HCEC 1CT (cell line): ENCODE measurements around the gene NLRP14.

Experiments used
- DNase-seq: peaks from one replicate; pipeline ENCODE4 v3.0.0-alpha.2; 2017

The NLRP14 gene

GRCh38 chr11:7060868-7061267, 40.6 kb downstream of the NLRP14 start:
- DNase-seq: peak; percentile 92

DNA sequence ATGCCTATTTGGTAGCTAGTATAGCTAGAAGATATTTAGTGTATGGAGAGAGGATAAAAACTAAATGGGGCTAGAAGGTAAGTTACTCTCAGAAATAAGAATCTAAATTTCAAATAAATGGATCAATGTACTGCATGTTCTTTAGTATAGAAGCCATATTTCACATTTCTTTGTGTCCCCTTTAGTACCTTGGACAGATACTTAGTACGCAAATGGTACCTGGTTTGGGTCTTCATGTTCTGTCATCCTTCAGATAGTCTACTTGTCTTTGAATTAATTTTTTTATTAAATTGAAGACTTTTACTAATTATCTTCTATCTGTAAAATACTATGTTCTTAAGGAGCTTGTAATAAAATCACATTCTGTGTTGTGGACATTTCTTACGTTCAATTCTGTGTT, 42.3 kb downstream of the NLRP14 start:
- no peak for DNase-seq

- no peak for DNase-seq
Observed at GRCh38 chr11:7072401-7073028, 52.2 kb downstream of the NLRP14 start.

- DNase-seq: no peak
Observed at GRCh38 chr11:7077101-7077500, 56.8 kb downstream of the NLRP14 start.

GRCh38 chr11:7079545-7080135, 59.4 kb downstream of the NLRP14 start:
- DNase-seq: no peak

DNA sequence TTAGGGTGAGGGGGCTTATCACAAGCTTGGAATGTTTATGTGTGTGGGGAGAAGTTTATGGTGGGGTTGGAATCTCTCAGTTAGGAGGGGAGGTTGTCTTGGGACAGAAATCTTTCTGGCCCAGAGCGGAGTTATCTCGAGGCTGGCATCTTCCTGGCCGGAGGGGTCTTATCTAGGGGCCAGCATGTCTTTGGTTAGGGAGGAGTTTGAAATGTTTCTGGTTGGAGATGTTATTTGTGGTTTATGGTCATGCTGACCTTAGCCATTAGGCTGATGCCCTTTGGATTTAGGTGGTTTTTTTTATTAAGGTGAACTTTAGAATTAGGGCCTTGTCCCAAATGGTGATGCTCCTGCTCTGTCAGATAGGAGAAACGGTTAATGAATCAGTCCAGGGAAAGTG, 60.6 kb downstream of the NLRP14 start:
- no peak for DNase-seq

GRCh38 chr11:7081441-7081840, 61.2 kb downstream of the NLRP14 start:
- no peak for DNase-seq

DNA sequence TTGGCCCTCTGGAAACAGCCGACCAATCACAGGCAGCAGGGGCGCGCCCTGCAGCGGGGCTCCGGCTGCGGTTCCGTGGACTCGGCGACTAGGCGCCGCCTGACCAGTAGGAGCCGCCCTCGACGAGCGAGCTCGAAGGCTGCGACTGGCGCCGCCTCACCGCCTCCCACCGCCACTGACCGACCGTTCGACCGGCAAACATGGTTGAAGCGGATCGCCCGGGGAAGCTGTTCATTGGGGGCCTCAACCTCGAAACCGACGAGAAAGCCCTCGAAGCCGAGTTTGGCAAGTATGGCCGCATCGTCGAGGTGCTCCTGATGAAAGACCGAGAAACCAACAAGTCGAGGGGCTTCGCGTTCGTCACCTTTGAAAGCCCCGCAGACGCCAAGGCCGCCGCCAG, 68.6 kb downstream of the NLRP14 start, which contains the start of gene RBMXL2:
TSS of gene RBMXL2 (plus strand) at position 78 of the 400 bp plus-strand sequence. CDS start at position 201, 123 bp downstream.
- no peak for DNase-seq

DNA sequence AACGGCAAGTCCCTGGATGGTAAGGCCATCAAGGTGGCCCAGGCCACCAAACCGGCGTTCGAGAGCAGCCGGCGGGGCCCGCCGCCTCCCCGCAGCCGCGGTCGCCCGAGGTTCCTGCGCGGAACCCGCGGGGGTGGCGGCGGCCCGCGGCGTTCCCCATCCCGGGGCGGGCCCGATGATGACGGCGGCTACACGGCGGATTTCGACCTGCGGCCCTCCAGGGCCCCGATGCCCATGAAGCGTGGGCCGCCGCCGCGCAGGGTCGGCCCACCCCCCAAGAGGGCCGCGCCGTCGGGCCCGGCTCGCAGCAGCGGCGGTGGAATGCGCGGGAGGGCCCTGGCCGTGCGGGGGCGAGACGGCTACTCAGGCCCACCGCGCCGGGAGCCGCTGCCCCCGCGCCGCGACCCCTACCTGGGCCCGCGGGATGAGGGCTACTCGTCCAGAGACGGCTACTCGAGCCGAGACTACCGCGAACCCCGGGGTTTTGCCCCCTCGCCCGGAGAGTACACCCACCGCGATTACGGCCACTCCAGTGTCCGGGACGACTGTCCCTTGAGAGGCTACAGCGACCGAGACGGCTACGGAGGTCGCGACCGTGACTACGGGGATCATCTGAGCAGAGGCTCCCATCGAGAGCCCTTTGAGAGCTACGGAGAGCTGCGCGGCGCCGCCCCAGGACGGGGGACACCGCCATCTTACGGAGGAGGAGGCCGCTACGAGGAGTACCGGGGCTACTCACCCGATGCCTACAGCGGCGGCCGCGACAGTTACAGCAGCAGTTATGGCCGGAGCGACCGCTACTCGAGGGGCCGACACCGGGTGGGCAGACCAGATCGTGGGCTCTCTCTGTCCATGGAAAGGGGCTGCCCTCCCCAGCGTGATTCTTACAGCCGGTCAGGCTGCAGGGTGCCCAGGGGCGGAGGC, 69.3 kb downstream of the NLRP14 start:
- DNase-seq: no peak

DNA sequence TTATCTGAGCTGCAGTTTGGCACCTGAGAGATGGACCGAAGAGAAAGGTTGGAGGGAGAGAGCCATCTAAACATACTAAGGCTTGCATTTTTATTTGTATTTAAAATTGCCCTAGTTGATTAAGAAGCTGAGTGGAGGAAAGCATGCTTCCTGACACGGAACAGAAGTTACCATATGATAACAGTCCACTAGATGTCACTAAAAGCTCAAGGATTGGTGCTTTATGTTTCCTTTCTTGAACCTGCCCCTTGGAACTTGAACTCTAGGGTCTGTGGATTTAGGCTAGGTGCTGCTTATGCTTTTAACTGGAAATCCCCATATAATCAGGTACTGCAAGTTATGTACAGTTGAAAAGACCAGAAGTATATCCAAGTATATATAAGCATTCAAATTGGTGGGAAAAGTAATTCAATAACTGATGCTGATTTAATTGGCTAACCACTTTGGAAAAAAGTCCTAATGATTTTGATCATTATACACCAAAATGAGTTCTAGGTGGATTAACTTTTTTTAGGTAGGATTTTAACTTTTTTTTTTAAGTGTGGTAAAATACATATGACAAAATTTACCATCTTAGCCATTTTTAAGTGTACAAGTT, 78.1 kb downstream of the NLRP14 start:
- peak; percentile 33 for DNase-seq

DNA sequence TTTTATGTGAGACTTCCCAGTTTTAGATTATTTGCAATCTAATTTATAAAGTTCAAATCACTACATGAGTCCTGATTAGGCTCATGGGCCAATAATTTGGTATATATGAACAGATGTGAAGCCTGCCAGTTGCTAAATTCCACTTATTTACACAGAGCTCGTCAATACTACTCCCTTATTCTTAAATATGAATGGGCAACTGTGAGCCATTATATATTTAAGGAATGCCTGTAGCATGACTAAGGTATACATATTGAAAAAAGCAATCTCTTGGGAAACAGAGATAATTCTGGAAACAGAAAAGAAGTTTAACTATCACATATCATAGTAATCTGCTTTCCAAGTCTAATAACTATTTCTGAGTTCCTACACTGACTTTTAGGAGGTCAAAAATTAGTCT, 95.5 kb downstream of the NLRP14 start:
- DNase-seq: peak; percentile 68

DNA sequence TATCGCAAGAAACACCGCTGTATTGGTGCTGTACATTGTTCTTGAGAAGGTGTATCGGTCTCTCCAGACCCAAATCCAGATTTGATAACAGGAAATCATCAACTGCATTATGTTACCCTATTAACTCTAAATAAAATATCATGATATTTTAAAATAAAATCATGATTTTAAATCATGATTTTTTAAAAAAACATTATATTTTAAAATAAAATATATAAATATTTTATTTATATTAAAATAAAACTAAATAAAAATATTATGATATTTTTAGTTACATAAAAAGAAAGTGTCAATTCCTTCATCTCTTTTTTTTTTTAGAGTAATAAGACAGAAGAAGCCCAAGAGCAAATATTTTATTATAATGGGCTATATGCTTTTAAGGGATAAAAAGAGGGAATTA, 96.1 kb downstream of the NLRP14 start:
- DNase-seq: no peak
